K562 (cell line): ENCODE results near the gene NUTF2. TPM values are rescaled to one million over a fixed set of nuclear protein-coding genes. Genes with fewer than 3 reads are reported as not detected.
A peak's percentile ranks its signal among the peaks of the same experiment; 100 is the strongest.

Experiments
- ATAC-seq: fragments of 200-7000 bp; cut with Tn5 transposase; 3 replicates; pipeline ENCODE4 v1.9.1; 2020; ENCODE audit warnings: moderate library complexity
- BruUV-seq: library from RNA; stranded (reverse); fragments of 400-500 nt; replicated peaks from 2 replicates; lab custom pipeline; 2021; lab: Mats Ljungman, UMichigan
- CTCF ChIA-PET: fragments of 300-600 bp; formaldehyde crosslinking; extraction: SDS; loops from one replicate; lab custom pipeline; 2021; ENCODE audit warnings: low intra/inter-chr PET ratio; lab: Yijun Ruan, JAX
- POLR2A ChIA-PET: fragments of 300-600, 350-650 bp; sonication (Branson Sonifier 250); formaldehyde crosslinking; extraction: SDS; loops from one replicate; lab custom pipeline; 2021; ENCODE audit warnings: antibody characterized with exemption, inconsistent platforms; lab: Yijun Ruan, JAX
- DNase-seq, 4 experiments: peaks; one replicate each; pipeline versions ENCODE4 v3.0.0 to v3.0.0-alpha.2; 2011 to 2018; ENCODE audit warnings: low spot score in 3 of 4, mixed read lengths in 3 of 4; ENCODE audit errors: extremely low read depth in 1 of 4
- FAIRE-seq: peaks from 2 replicates; lab custom pipeline; 2011; peaks lifted over from hg19 to GRCh38; lab: Jason Lieb, UNC
- H2AFZ ChIP-seq: 2 replicates; pipeline ENCODE4 v1.6.0; 2011; ENCODE audit warnings: low read depth, low read length, control low read depth, inconsistent platforms
- H3K27ac ChIP-seq: fragments of 200-600 bp; 3 replicates; pipeline ENCODE4 v1.8.0; 2011; ENCODE audit warnings: low read depth, mild to moderate bottlenecking, control low read depth, inconsistent platforms, low read length, moderate library complexity, mixed read lengths; ENCODE audit errors: extremely low read depth
- H3K27me3 ChIP-seq, 2 experiments: fragments of 300-600 bp in 1 of 2; 2 replicates in 1 of 2; 3 replicates in 1 of 2; pipeline versions ENCODE4 v1.6.0 to v1.8.0; 2011; ENCODE audit warnings: inconsistent platforms in 2 of 2, low read length in 2 of 2, mild to moderate bottlenecking in 1 of 2, mixed read lengths in 1 of 2, moderate library complexity in 1 of 2; ENCODE audit not compliant: control insufficient read depth in 2 of 2, insufficient read depth in 2 of 2
- H3K36me3 ChIP-seq: fragments of 300-600 bp; 3 replicates; pipeline ENCODE4 v1.8.0; 2011; ENCODE audit warnings: mild to moderate bottlenecking, low read length, inconsistent platforms; ENCODE audit not compliant: control insufficient read depth, insufficient read depth
- H3K4me1 ChIP-seq, 2 experiments: fragments of 200-600 bp in 1 of 2; replicated peaks in 1 of 2; 2 replicates in 1 of 2; 3 replicates in 1 of 2; pipeline versions ENCODE4 v1.5.1 to v1.8.0; 2011; ENCODE audit warnings: inconsistent platforms in 2 of 2, low read length in 2 of 2, mild to moderate bottlenecking in 1 of 2, mixed read lengths in 1 of 2, moderate library complexity in 1 of 2; ENCODE audit not compliant: control insufficient read depth in 2 of 2, insufficient read depth in 2 of 2
- H3K4me2 ChIP-seq: 2 replicates; pipeline ENCODE4 v1.6.1; 2011; ENCODE audit warnings: low read length, control low read depth, inconsistent platforms, mixed read lengths; ENCODE audit not compliant: insufficient read depth
- H3K4me3 ChIP-seq: fragments of 200-600 bp; sonication (generic), shearing (Covaris generic); 2 replicates; pipeline ENCODE4 v1.5.1; 2016; ENCODE audit warnings: control low read depth, inconsistent platforms
- H3K79me2 ChIP-seq: fragments of 200-600 bp; 3 replicates; pipeline ENCODE4 v1.8.0; 2011; ENCODE audit warnings: low read length, inconsistent platforms; ENCODE audit not compliant: control insufficient read depth, insufficient read depth
- H3K9ac ChIP-seq, 2 experiments: 2 replicates each; pipeline versions ENCODE4 v1.6.0 to v1.6.1; 2011; ENCODE audit warnings: low read depth in 2 of 2, low read length in 2 of 2, control low read depth in 1 of 2, inconsistent platforms in 1 of 2, mild to moderate bottlenecking in 1 of 2, mixed read lengths in 1 of 2; ENCODE audit not compliant: insufficient read depth in 1 of 2
- H3K9me1 ChIP-seq: one replicate; pipeline ENCODE4 v1.6.0; 2011; ENCODE audit warnings: inconsistent platforms, mild to moderate bottlenecking, low read length, moderate library complexity; ENCODE audit not compliant: control insufficient read depth, insufficient read depth
- H3K9me3 ChIP-seq: replicated peaks from 2 replicates; pipeline ENCODE4 v1.5.1; 2011; ENCODE audit warnings: low read depth, low read length, inconsistent platforms; ENCODE audit not compliant: control insufficient read depth, insufficient read depth
- H4K20me1 ChIP-seq: replicated peaks from 2 replicates; pipeline ENCODE4 v1.6.1; 2011; ENCODE audit warnings: low read length, inconsistent platforms, mixed read lengths; ENCODE audit not compliant: control insufficient read depth, insufficient read depth
- CTCF ChIP-seq, 3 experiments: IDR thresholded peaks in 2 of 3; conservative IDR thresholded peaks in 1 of 3; 2 replicates each; pipeline ENCODE4 v1.5.1; 2011 to 2012; ENCODE audit warnings: low read length in 3 of 3, mild to moderate bottlenecking in 3 of 3, control low read depth in 2 of 3, improper control_type of control experiment in 1 of 3, inconsistent platforms in 1 of 3, low read depth in 1 of 3, mixed read lengths in 1 of 3, moderate library complexity in 1 of 3; ENCODE audit not compliant: insufficient read depth in 2 of 3
- KDM5B ChIP-seq: fragments of 200-600 bp; sonication (generic); IDR thresholded peaks from 2 replicates; pipeline ENCODE4 v1.6.1; 2012; ENCODE audit warnings: low read depth, mild to moderate bottlenecking, moderate library complexity, low read length, control low read depth, inconsistent platforms; ENCODE audit not compliant: insufficient replicate concordance
- POLR2B ChIP-seq: fragments of 450-650 bp; IDR thresholded peaks from 2 replicates; pipeline ENCODE4 v1.6.1; 2018; ENCODE audit warnings: low read depth; ENCODE audit not compliant: partially characterized antibody
- RBM17 ChIP-seq: fragments of 200-400 bp; formaldehyde crosslinking; IDR thresholded peaks from 2 replicates; pipeline ENCODE4 v1.6.1; 2017; ENCODE audit warnings: low read depth, mild to moderate bottlenecking, low read length, borderline replicate concordance
- STAT5A ChIP-seq: IDR thresholded peaks from 2 replicates; pipeline ENCODE4 v1.6.1; 2012; ENCODE audit warnings: low read length, inconsistent platforms, borderline replicate concordance
- WGBS: fragments of 100-300 bp; shearing (Covaris generic); methylation state at CpG from one replicate; pipeline ENCODE4 v1.1.6; 2016; ENCODE audit warnings: low coverage, mixed read lengths; ENCODE audit not compliant: insufficient coverage; ENCODE audit errors: missing lambda C conversion rate; 5-methylcytosine and 5-hydroxymethylcytosine counted together
- in situ Hi-C: fragments of 300-500 bp; cut with MboI; formaldehyde crosslinking; loops from 4 replicates; pipeline ENCODE4 v1.15.0; 2018; ENCODE audit warnings: inconsistent platforms, mixed read lengths
- intact Hi-C: fragments of 100-400 bp; cut with micrococcal nuclease; formaldehyde crosslinking; loops from 2 replicates; pipeline ENCODE4 v1.14.2; 2022
- polyA plus RNA-seq, 8 experiments: library from polyadenylated mRNA; depleted of rRNA in 4 of 8; stranded (reverse) in 5 of 8; unstranded in 3 of 8; fragments of >200 nt; fragmentation: Nextera tagmentation in 2 of 8; fragmentation: Illumina TruSeq in 1 of 8; extraction: Ambion mirVana in 2 of 8; extraction: Trizol in 1 of 8; gene quantifications; 2 replicates each; pipeline versions ENCODE4 v1.2.1 to v1.2.3, GENCODE V29; 2011 to 2014; ENCODE audit warnings: inconsistent platforms in 1 of 8, missing spikeins in 1 of 8
- total RNA-seq, 7 experiments: library from RNA; depleted of rRNA in 6 of 7; stranded (reverse); fragments of >200 nt in 6 of 7; fragmentation: Illumina TruSeq in 2 of 7; extraction: Trizol in 2 of 7; gene quantifications; 2 replicates each; pipeline versions ENCODE4 v1.2.1 to v1.2.3, GENCODE V29; 2011 to 2021; ENCODE audit warnings: low replicate concordance in 1 of 7

Gene NUTF2
- total and polyA plus RNA-seq, 9 of the 15 experiments (the other 6 are each of a cell fraction or from before 2014, with no cell fraction given), result 106 to 248 (median 147) TPM

- Histone ChIP-seq H2AFZ (no peak overlapping the region), H3K4me1 (peaks cover 37 to 57% of the 10 kb centered on the region in 2 experiments), H4K20me1 (no peaks in the 10 kb centered on the region; the same call in 1 of the 2 replicates), H3K36me3 (peaks cover 22% of the 10 kb centered on the region), H3K9me1 (no peaks in the 10 kb centered on the region), H3K4me3 (no peak overlapping the region), H3K9ac (peak overlapping the region in 1 of 2 experiments; percentile 31; a peak in 1 of 4 replicates), H3K27me3 (no peaks in the 10 kb centered on the region), H3K9me3 (no peaks in the 10 kb centered on the region), H3K27ac (no peak overlapping the region), H3K4me2 (peak overlapping the region; percentile 44), H3K79me2 (peaks cover 69% of the 10 kb centered on the region)
- WGBS, result 64% methylated on average over 4 of the region's 4 CpGs
- in situ Hi-C loops (no loop called here), intact Hi-C loops (no loop called here)
- ATAC-seq, result no peak
- POLR2A ChIA-PET, result interaction anchor here (0.6 to 2.7 kb wide), 16 partner anchors 9 to 886 kb away, joined by 3 to 10 read pairs (median 4); partner anchors contain the start of gene NFATC3
- TF ChIP-seq KDM5B, result no peak
- TF ChIP-seq CTCF (IDR thresholded peaks at IDR 0.05 in 2 of 3, conservative IDR thresholded peaks at IDR 0.05 in 1 of 3; ENCODE audit: insufficient read depth in 2 of 3, low read depth in 1 of 3, low read length in 3 of 3), result peak in 1 of 3 experiments; percentile 8; a peak in 1 of 6 replicates
- TF ChIP-seq STAT5A, result no peak
- TF ChIP-seq RBM17, result no peak
- no peak for TF ChIP-seq POLR2B
- no peak for FAIRE-seq
- BruUV-seq, result no TSS peak
- CTCF ChIA-PET, result interaction anchor here (0.7 kb wide), 1 partner anchor 22 kb away, joined by 4 read pairs; no protein-coding TSS in a partner anchor
- DNase-seq, result peak in 1 of 4 experiments; percentile 40
These were observed 2.2 kb upstream of the NUTF2 start for GRCh38 chr16:67844497-67844896.
